Transverse colon (tissue), 4 donors: ENCODE results near the gene GALNT2. TPM values are rescaled to one million over a fixed set of nuclear protein-coding genes. Genes with fewer than 3 reads are reported as not detected.

ENCODE experiments used
- DNase-seq: peaks from one replicate; pipeline ENCODE4 v3.0.0-alpha.2; 2019
- H3K27ac ChIP-seq, 4 donors: fragments of 200-600 bp; sonication (generic); 2 replicates each; pipeline ENCODE4 v1.5.1; 2016 to 2018; ENCODE audit warnings: inconsistent platforms in 4 of 4
- H3K27me3 ChIP-seq: fragments of 200-600 bp; sonication (generic); 2 replicates; pipeline ENCODE4 v1.5.1; 2017; ENCODE audit warnings: inconsistent platforms
- H3K36me3 ChIP-seq, 4 donors: fragments of 200-600 bp; sonication (generic); 2 replicates each; pipeline ENCODE4 v1.5.1; 2017 to 2019; ENCODE audit warnings: inconsistent platforms in 4 of 4
- H3K4me1 ChIP-seq, 4 donors: fragments of 200-600 bp; sonication (generic); 2 replicates each; pipeline ENCODE4 v1.5.1; 2017 to 2020; ENCODE audit warnings: inconsistent platforms in 4 of 4
- H3K4me3 ChIP-seq, 4 donors: fragments of 200-600 bp; sonication (generic); 1 replicate in 1 of 4; 2 replicates in 3 of 4; pipeline versions ENCODE4 v1.5.1 to v1.6.1; 2017 to 2019; ENCODE audit warnings: inconsistent platforms in 4 of 4
- H3K9me3 ChIP-seq, 2 donors: fragments of 200-600 bp; sonication (generic); 2 replicates each; pipeline ENCODE4 v1.5.1; 2017 to 2019; ENCODE audit warnings: inconsistent platforms in 2 of 2
- CTCF ChIP-seq, 5 experiments: fragments of 200-600 bp in 3 of 5; fragments of 450-650 bp in 2 of 5; sonication (generic) in 3 of 5; IDR thresholded peaks; 1 replicate in 2 of 5; 2 replicates in 3 of 5; pipeline ENCODE4 v1.5.1; 2016 to 2017; ENCODE audit warnings: antibody characterized with exemption in 5 of 5, inconsistent platforms in 3 of 5, mild to moderate bottlenecking in 2 of 5, moderate library complexity in 1 of 5
- EP300 ChIP-seq: sonication (generic); formaldehyde crosslinking; IDR thresholded peaks from one replicate; pipeline ENCODE4 v1.6.1; 2017; ENCODE audit warnings: antibody characterized with exemption, low read depth
- POLR2A ChIP-seq: fragments of 450-650 bp; IDR thresholded peaks from one replicate; pipeline ENCODE4 v1.6.1; 2016; ENCODE audit warnings: antibody characterized with exemption, mild to moderate bottlenecking, moderate library complexity
- POLR2AphosphoS5 ChIP-seq, 3 donors: sonication (generic); formaldehyde crosslinking; IDR thresholded peaks; one replicate each; pipeline ENCODE4 v1.6.1; 2016; ENCODE audit warnings: antibody characterized with exemption in 3 of 3
- WGBS, 2 donors: methylation state at CpG; one replicate each; pipeline ENCODE4 v1.1.5; 2018; ENCODE audit warnings: low coverage in 1 of 2; 5-methylcytosine and 5-hydroxymethylcytosine counted together
- in situ Hi-C, 4 donors: fragments of 200-750 bp; cut with MboI; loops; one replicate each; pipeline versions ENCODE4 v1.15.0 to v1.15.1; 2017; ENCODE audit warnings: low sequenced_read_pairs in 3 of 4, low pct_ligation_motif_present in 1 of 4, low pct_unique_long_range_greater_than_20kb in 1 of 4
- intact Hi-C: fragments of 100-400 bp; cut with DNase I; formaldehyde crosslinking; loops from one replicate; pipeline ENCODE4 v1.15.1; 2023; ENCODE audit warnings: low total_unique reads
- total RNA-seq, 4 donors: library from RNA; depleted of rRNA; stranded (reverse); fragments of >200 nt; gene quantifications; one replicate each; pipeline ENCODE4 v1.1.0, GENCODE V29; 2016

GALNT2 gene
- total RNA-seq, 4 donors from 2014 or later = 16.5 to 48.8 (median 36.8) TPM

- no peak overlapping the region for H3K4me3 ChIP-seq
- no peak overlapping the region for H3K27ac ChIP-seq
- H3K4me1 ChIP-seq = peaks cover 3 to 30% (median 19%) of the 10 kb centered on the region in 4 donors
- in situ Hi-C loops = no loop called here
- TF ChIP-seq POLR2AphosphoS5 (IDR thresholded peaks at IDR 0.05) (no peak), POLR2A (no peak)
- no peak for DNase-seq
- H3K36me3 ChIP-seq = no peaks in the 10 kb centered on the region
- 89% methylated on average over 14 of the region's 14 CpGs; no CpG with 5 or more reads in 1 of the 2 donors for WGBS, 2 donors
- H3K27me3 ChIP-seq = no peaks in the 10 kb centered on the region
- no peaks in the 10 kb centered on the region for H3K9me3 ChIP-seq
- intact Hi-C loops = no loop called here
Measured at GRCh38 chr1:230120289-230120920, 53.4 kb downstream of the GALNT2 start.

GRCh38 chr1:230120921-230121381, 53.9 kb downstream of the GALNT2 start:
- intact Hi-C loops = no loop called here
- H3K36me3 ChIP-seq = no peaks in the 10 kb centered on the region
- H3K27ac ChIP-seq = peak overlapping the region in 2 of 4 donors; percentile 7 to 46
- H3K9me3 ChIP-seq = no peaks in the 10 kb centered on the region
- H3K27me3 ChIP-seq = no peaks in the 10 kb centered on the region
- WGBS, 2 donors = 61 to 93% methylated on average over 3 to 9 of the region's 9 CpGs
- peak; percentile 60 to 81 (median 67) for TF ChIP-seq CTCF (IDR thresholded peaks at IDR 0.05)
- TF ChIP-seq POLR2AphosphoS5 (IDR thresholded peaks at IDR 0.05) = no peak
- no peak overlapping the region for H3K4me3 ChIP-seq
- in situ Hi-C loops = no loop called here
- peaks cover 8 to 35% (median 24%) of the 10 kb centered on the region in 4 donors for H3K4me1 ChIP-seq
- DNase-seq = peak; percentile 63

GRCh38 chr1:230121950-230122349, 54.9 kb downstream of the GALNT2 start:
- in situ Hi-C loops (no loop called here), intact Hi-C loops (no loop called here)
- peaks cover 16 to 45% (median 29%) of the 10 kb centered on the region in 4 donors for H3K4me1 ChIP-seq
- H3K27ac ChIP-seq = peak overlapping the region; percentile 7 to 63 (median 36)
- TF ChIP-seq CTCF (IDR thresholded peaks at IDR 0.05) (no peak), EP300 (no peak), POLR2A (no peak), POLR2AphosphoS5 (IDR thresholded peaks at IDR 0.05) (no peak)
- no peak overlapping the region for H3K4me3 ChIP-seq
- no peaks in the 10 kb centered on the region for H3K9me3 ChIP-seq
- H3K36me3 ChIP-seq = no peaks in the 10 kb centered on the region
- WGBS, 2 donors = 66 to 77% methylated on average over 3 to 4 of the region's 4 CpGs
- DNase-seq = peak; percentile 37
- no peaks in the 10 kb centered on the region for H3K27me3 ChIP-seq

- no peaks in the 10 kb centered on the region for H3K36me3 ChIP-seq
- no peak overlapping the region for H3K4me3 ChIP-seq
- TF ChIP-seq CTCF (IDR thresholded peaks at IDR 0.05) (no peak), POLR2A (no peak), POLR2AphosphoS5 (IDR thresholded peaks at IDR 0.05) (no peak), EP300 (no peak)
- peaks cover 16 to 49% (median 29%) of the 10 kb centered on the region in 4 donors for H3K4me1 ChIP-seq
- DNase-seq = no peak
- H3K27ac ChIP-seq = peak overlapping the region; percentile 7 to 63 (median 36)
- no peaks in the 10 kb centered on the region for H3K9me3 ChIP-seq
- in situ Hi-C loops (no loop called here), intact Hi-C loops (no loop called here)
- WGBS, 2 donors = 72 to 85% methylated on average over 12 to 16 of the region's 16 CpGs
- H3K27me3 ChIP-seq = no peaks in the 10 kb centered on the region
Measured at GRCh38 chr1:230122366-230123279, 55.6 kb downstream of the GALNT2 start.
